NCI-H1092 treated with DMSO at 0.1 percent for 48 hours (cell line): ENCODE measurements around the gene MTMR1.

ENCODE experiments used
- DNase-seq: peaks from one replicate; lab custom pipeline; 2025; lab: John Stamatoyannopoulos, UW

The MTMR1 gene

DNA sequence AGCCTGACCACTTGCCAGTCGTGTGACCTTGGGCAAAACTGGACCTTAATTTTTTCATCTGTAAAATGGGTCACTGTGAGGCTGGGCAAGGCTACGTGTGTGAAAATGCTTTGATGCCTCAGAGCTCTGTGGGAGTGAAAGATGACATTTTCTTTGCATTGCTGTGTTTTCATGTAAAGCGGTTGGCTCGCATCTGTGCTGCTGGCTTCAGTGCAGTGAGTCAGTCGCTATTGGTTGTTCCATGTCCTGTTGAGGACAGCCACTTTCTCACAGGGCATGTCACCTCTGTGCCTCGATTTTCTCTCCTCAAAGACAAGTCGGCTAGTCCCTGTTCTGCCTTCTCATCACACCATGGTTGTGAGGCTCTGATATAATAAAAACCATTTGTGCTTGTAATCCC is 4.4 kb downstream of the MTMR1 start:
- no peak for DNase-seq

GRCh38 chrX:150698981-150699380 is 5.8 kb downstream of the MTMR1 start:
- DNase-seq, result no peak

DNA sequence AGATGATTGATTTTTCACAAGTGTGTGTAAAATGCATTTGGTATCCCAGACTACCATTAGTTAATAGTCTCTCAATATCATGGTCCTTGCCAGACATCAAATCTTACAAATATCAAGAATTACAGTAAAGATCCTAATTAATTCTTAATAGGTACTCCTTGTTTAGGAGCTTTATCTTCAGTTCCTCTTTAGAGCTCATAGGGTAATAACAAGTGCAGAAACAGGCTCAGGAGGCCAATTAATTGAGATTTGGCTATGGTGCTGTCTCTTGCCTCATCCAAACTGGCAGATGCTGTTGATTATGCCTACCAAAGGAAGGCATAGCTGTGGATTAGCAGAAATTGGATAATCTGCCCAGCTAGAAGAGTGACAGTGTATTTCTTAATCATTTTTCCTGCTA is 6.9 kb downstream of the MTMR1 start:
- DNase-seq, result no peak

GRCh38 chrX:150701377-150701776 is 8.2 kb downstream of the MTMR1 start:
- DNase-seq, result no peak

DNA sequence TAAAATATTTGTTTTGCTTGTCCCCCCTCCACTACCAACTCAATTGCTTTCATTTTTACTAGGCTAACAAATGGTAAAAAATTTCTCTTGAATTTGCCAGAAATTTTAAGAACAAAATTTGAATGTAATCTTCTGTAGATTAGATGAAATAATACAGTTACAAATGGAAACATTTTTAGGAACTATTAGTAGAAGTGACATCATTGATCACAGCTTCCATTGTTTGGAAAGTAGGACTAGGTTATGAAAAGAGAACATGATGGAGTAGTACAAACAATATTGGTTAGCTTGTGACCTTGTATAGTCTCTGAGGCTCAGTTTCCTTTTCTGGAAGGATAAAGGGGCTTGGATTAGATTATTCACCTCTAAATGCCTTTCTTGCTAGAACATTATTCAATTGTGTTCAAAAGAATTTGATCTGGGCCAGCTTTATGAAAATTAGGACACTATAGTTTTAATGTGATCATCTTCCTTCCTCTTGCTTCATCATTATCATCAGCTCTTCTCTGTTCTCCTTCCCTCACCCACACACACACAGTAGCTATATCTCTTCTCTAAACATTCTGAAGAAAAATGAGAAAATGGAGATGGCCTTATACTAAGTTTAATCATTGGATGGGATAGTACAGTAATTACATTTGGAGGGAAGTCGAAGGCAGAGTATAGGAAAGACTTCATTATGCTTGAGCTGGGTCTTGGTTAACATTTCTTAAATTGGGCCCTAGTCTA is 9.9 kb downstream of the MTMR1 start:
- DNase-seq, result no peak

- DNase-seq, result no peak
Measured at GRCh38 chrX:150703695-150703974, 10.4 kb downstream of the MTMR1 start.

GRCh38 chrX:150704030-150704613 is 10.9 kb downstream of the MTMR1 start:
- DNase-seq, result no peak

DNA sequence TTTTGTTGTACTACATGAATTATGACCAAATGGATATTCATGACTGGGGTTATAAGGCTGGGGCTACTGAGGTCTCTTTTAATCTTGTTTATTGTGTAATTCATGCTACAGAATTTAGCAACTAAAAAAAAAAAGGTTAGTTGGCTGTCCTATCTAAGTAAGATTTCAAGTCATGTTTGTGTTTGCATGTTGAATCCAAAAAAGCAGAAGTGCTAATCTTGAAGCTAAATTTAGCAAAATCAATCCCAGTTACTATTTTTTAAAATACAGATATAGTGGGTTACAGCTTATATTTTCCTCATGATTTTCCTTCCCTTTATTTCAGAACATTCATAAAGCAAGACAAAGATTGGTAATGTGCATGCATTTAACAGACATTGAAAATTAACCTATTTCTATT is 19.4 kb downstream of the MTMR1 start:
- DNase-seq, result no peak

GRCh38 chrX:150715184-150715583 is 22.0 kb downstream of the MTMR1 start:
- no peak for DNase-seq

- DNase-seq, result no peak
Measured at GRCh38 chrX:150719621-150720020, 26.4 kb downstream of the MTMR1 start.

GRCh38 chrX:150729956-150730355 is 36.8 kb downstream of the MTMR1 start:
- no peak for DNase-seq

GRCh38 chrX:150730719-150731118 is 37.5 kb downstream of the MTMR1 start:
- DNase-seq, result no peak

- no peak for DNase-seq
Measured at GRCh38 chrX:150731795-150732194, 38.6 kb downstream of the MTMR1 start.

DNA sequence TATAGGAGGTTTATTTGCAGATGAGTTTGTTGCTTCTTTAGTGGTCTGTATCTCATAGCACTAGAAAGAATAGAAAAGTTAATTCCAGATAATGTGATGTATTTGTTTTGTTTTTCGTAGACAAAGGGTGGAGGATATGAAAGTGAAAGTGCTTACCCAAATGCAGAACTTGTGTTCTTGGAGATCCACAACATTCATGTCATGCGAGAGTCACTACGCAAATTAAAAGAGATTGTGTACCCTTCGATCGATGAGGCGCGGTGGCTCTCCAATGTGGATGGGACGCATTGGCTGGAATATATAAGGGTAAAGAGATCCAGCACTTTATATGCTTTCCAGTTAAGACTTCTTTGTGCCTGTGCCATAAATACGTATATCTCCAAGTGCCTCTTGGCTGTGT is 43.3 kb downstream of the MTMR1 start:
- no peak for DNase-seq

DNA sequence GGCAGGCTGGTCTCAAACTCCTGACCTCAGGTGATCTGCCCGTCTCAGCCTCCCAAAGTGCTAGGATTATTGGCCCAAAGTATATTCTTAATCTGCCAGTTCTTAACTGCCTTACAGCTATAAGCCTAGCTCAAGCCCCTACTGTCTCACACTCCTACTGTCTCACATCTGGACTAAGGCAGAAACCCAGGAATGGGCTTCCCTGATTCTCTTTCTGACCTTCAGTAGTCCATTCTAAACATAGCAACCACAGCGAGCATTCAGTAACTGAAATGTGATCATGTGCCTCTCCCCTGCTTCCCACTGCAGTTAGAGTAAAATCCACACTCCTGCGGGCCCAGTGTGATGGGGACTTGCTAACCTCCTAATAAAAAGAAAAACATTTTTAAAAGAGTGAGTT is 58.9 kb downstream of the MTMR1 start:
- no peak for DNase-seq

DNA sequence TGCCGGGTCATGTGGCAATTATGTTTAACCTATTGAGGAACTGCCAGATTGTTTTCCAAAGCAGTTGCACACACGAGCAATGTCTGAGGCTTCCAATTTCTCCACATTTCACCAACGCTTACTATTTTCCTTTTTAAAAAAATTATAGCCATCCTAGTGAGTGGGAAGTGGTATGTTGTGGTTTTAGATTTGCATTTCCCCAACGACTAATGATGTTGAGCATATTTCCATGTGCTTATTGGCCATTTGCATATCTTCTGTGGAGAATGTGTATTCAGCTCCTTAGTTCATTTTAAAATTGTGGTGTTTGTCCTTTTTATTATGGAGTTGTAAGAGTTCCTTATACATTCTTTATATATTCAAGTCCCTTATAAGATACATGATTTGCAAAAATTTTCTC is 60.2 kb downstream of the MTMR1 start:
- DNase-seq, result no peak

- DNase-seq, result no peak
Measured at GRCh38 chrX:150753968-150754367, 60.8 kb downstream of the MTMR1 start.

- no peak for DNase-seq
Measured at GRCh38 chrX:150757371-150757770, 64.2 kb downstream of the MTMR1 start.

GRCh38 chrX:150759568-150760416 is 66.6 kb downstream of the MTMR1 start:
- no peak for DNase-seq

DNA sequence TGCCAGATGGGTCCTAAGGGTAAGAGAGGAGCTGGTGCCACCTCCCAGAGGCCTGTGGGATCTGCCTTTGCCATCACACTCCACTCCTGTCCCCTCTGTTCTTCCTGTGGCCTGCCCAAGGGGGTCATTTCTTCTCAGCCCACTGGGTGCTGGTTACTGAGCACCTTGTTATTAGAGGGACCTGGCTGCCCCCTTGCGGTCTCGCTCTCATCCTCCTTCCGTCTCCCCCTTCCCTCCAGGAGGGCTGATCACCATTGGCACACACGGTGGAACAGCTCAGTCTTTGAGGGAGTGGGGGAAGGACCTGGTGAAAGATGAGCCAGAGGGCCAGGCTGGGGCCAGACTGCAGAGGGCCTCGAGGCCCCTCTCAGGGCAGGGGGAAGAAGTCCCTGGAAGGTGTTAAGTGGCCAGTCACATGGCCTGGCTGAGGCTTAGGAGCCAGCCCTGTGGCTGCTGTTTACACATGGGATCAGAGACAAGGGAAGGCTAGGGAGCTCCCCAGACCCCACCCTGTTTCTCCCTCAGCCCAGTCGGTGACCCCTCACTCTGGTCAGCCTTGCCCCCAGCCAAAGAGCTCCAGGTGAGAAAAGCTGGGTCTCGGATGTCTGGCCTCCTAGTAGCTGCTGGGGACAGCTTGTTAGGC is 68.1 kb downstream of the MTMR1 start:
- no peak for DNase-seq

- no peak for DNase-seq
Measured at GRCh38 chrX:150761819-150762216, 68.6 kb downstream of the MTMR1 start.

- DNase-seq, result no peak
Measured at GRCh38 chrX:150762258-150763165, 69.3 kb downstream of the MTMR1 start.
